Fibroblast of skin of abdomen (primary cell): Measurements from ENCODE around the gene STK39.

ENCODE experiments used
- DNase-seq: peaks from one replicate; pipeline ENCODE4 v3.0.0-alpha.2; 2013

The STK39 gene

GRCh38 chr2:168157070-168157469, 90.3 kb downstream of the STK39 start:
- no peak for DNase-seq

GRCh38 chr2:168156661-168157060, 90.7 kb downstream of the STK39 start:
- peak; percentile 31 for DNase-seq

GRCh38 chr2:168155680-168156079, 91.7 kb downstream of the STK39 start:
- DNase-seq: peak; percentile 23

GRCh38 chr2:168155046-168155445, 92.3 kb downstream of the STK39 start:
- no peak for DNase-seq

- DNase-seq: no peak
Observed at GRCh38 chr2:168152902-168153530, 94.4 kb downstream of the STK39 start.

- no peak for DNase-seq
Observed at GRCh38 chr2:168149986-168150385, 97.4 kb downstream of the STK39 start.

GRCh38 chr2:168149150-168149974, 98.0 kb downstream of the STK39 start:
- peak; percentile 22 for DNase-seq

- no peak for DNase-seq
Observed at GRCh38 chr2:168147830-168148794, 99.3 kb downstream of the STK39 start.

- no peak for DNase-seq
Observed at GRCh38 chr2:168146892-168147810, 100.2 kb downstream of the STK39 start.

- no peak for DNase-seq
Observed at GRCh38 chr2:168145426-168146310, 101.7 kb downstream of the STK39 start.

GRCh38 chr2:168145011-168145410, 102.4 kb downstream of the STK39 start:
- DNase-seq: no peak

- no peak for DNase-seq
Observed at GRCh38 chr2:168143813-168144212, 103.6 kb downstream of the STK39 start.

- DNase-seq: no peak
Observed at GRCh38 chr2:168140892-168141291, 106.5 kb downstream of the STK39 start.

GRCh38 chr2:168139852-168140251, 107.5 kb downstream of the STK39 start:
- no peak for DNase-seq

GRCh38 chr2:168138901-168139300, 108.5 kb downstream of the STK39 start:
- DNase-seq: no peak

GRCh38 chr2:168138374-168138773, 109.0 kb downstream of the STK39 start:
- DNase-seq: no peak

GRCh38 chr2:168137510-168138180, 109.8 kb downstream of the STK39 start:
- no peak for DNase-seq

- peak; percentile 39 for DNase-seq
Observed at GRCh38 chr2:168136392-168136977, 110.9 kb downstream of the STK39 start.

GRCh38 chr2:168135630-168136029, 111.8 kb downstream of the STK39 start:
- no peak for DNase-seq

- no peak for DNase-seq
Observed at GRCh38 chr2:168135121-168135520, 112.3 kb downstream of the STK39 start.
